H9 (cell line): ENCODE measurements around the gene EDIL3. TPM values are rescaled to one million over a fixed set of nuclear protein-coding genes. Genes with fewer than 3 reads are reported as not detected.
A peak's percentile ranks its signal among the peaks of the same experiment; 100 is the strongest.

ENCODE experiments used
- DNase-seq: peaks from one replicate; pipeline ENCODE4 v3.0.0-alpha.2; 2017
- H2AFZ ChIP-seq: one replicate; pipeline ENCODE4 v1.6.1; 2013; ENCODE audit warnings: mild to moderate bottlenecking, low read length, control low read depth, moderate library complexity
- H2AK5ac ChIP-seq: 2 replicates; pipeline ENCODE4 v1.6.1; 2013; ENCODE audit warnings: low read length, control low read depth, mixed read lengths; ENCODE audit not compliant: insufficient read length
- H2BK120ac ChIP-seq: one replicate; pipeline ENCODE4 v1.6.1; 2013; ENCODE audit warnings: low read depth, mild to moderate bottlenecking, low read length, control low read depth, inconsistent platforms; ENCODE audit not compliant: poor library complexity, severe bottlenecking
- H2BK12ac ChIP-seq: 2 replicates; pipeline ENCODE4 v1.6.1; 2013; ENCODE audit warnings: low read length, control low read depth, mixed read lengths, low read depth; ENCODE audit not compliant: insufficient read length
- H2BK15ac ChIP-seq: 2 replicates; pipeline ENCODE4 v1.6.1; 2013; ENCODE audit warnings: low read depth, low read length, control low read depth
- H2BK20ac ChIP-seq: one replicate; pipeline ENCODE4 v1.6.1; 2013; ENCODE audit warnings: low read depth, mild to moderate bottlenecking, low read length, control low read depth, inconsistent platforms; ENCODE audit not compliant: poor library complexity, severe bottlenecking
- H2BK5ac ChIP-seq: 2 replicates; pipeline ENCODE4 v1.6.1; 2013; ENCODE audit warnings: low read length, control low read depth, mixed read lengths; ENCODE audit not compliant: insufficient read length
- H3K14ac ChIP-seq: 2 replicates; pipeline ENCODE4 v1.6.1; 2013; ENCODE audit warnings: low read length, control low read depth; ENCODE audit not compliant: insufficient read depth
- H3K18ac ChIP-seq: 2 replicates; pipeline ENCODE4 v1.6.1; 2013; ENCODE audit warnings: low read depth, mild to moderate bottlenecking, mixed read lengths, low read length, control low read depth; ENCODE audit not compliant: insufficient read length
- H3K23ac ChIP-seq: 2 replicates; pipeline ENCODE4 v1.6.1; 2013; ENCODE audit warnings: low read length, control low read depth, mixed read lengths, low read depth; ENCODE audit not compliant: insufficient read length
- H3K23me2 ChIP-seq: 2 replicates; pipeline ENCODE4 v1.6.1; 2013; ENCODE audit warnings: low read depth, mild to moderate bottlenecking, mixed read lengths, low read length, control low read depth; ENCODE audit not compliant: insufficient read length, poor library complexity, severe bottlenecking
- H3K27ac ChIP-seq: 2 replicates; pipeline ENCODE4 v1.5.1; 2013; ENCODE audit warnings: low read length, control low read depth, mixed read lengths, low read depth; ENCODE audit not compliant: insufficient read length
- H3K27me3 ChIP-seq: 2 replicates; pipeline ENCODE4 v1.6.1; 2013; ENCODE audit warnings: low read length, control low read depth, inconsistent platforms; ENCODE audit not compliant: insufficient read depth
- H3K4ac ChIP-seq: 2 replicates; pipeline ENCODE4 v1.6.1; 2013; ENCODE audit warnings: low read depth, mild to moderate bottlenecking, control low read depth, inconsistent platforms, low read length, moderate library complexity
- H3K4me1 ChIP-seq: 2 replicates; pipeline ENCODE4 v1.6.1; 2013; ENCODE audit warnings: low read length, control low read depth, inconsistent platforms; ENCODE audit not compliant: insufficient read depth
- H3K4me2 ChIP-seq: 2 replicates; pipeline ENCODE4 v1.6.1; 2013; ENCODE audit warnings: low read length, control low read depth, mixed read lengths; ENCODE audit not compliant: insufficient read length, insufficient read depth
- H3K56ac ChIP-seq: 2 replicates; pipeline ENCODE4 v1.6.1; 2013; ENCODE audit warnings: low read depth, mild to moderate bottlenecking, mixed read lengths, low read length, control low read depth; ENCODE audit not compliant: insufficient read length
- H3K79me1 ChIP-seq: 2 replicates; pipeline ENCODE4 v1.6.1; 2013; ENCODE audit warnings: low read depth, mild to moderate bottlenecking, moderate library complexity, low read length, control low read depth, inconsistent platforms; ENCODE audit not compliant: insufficient read depth, poor library complexity, severe bottlenecking
- H3K79me2 ChIP-seq: 2 replicates; pipeline ENCODE4 v1.6.1; 2013; ENCODE audit warnings: low read length, control low read depth, inconsistent platforms; ENCODE audit not compliant: insufficient read depth
- H3K9ac ChIP-seq: 2 replicates; pipeline ENCODE4 v1.6.1; 2013; ENCODE audit warnings: low read length, control low read depth, mixed read lengths; ENCODE audit not compliant: insufficient read length; ENCODE audit errors: extremely low read depth
- H3K9me3 ChIP-seq: one replicate; pipeline ENCODE4 v1.6.1; 2013; ENCODE audit warnings: low read depth, low read length, inconsistent platforms; ENCODE audit not compliant: control insufficient read depth
- H3T11ph ChIP-seq: one replicate; pipeline ENCODE4 v1.6.1; 2013; ENCODE audit warnings: mild to moderate bottlenecking, low read length, control low read depth, inconsistent platforms
- H4K20me1 ChIP-seq: one replicate; pipeline ENCODE4 v1.6.1; 2013; ENCODE audit not compliant: control insufficient read depth, insufficient read length, insufficient read depth
- H4K5ac ChIP-seq: 2 replicates; pipeline ENCODE4 v1.6.1; 2013; ENCODE audit warnings: low read depth, mild to moderate bottlenecking, mixed read lengths, low read length, control low read depth; ENCODE audit not compliant: insufficient read length
- H4K8ac ChIP-seq: replicated peaks from 2 replicates; pipeline ENCODE4 v1.6.1; 2013; ENCODE audit warnings: low read length, control low read depth, mixed read lengths, low read depth; ENCODE audit not compliant: insufficient read length
- H4K91ac ChIP-seq: 2 replicates; pipeline ENCODE4 v1.6.1; 2013; ENCODE audit warnings: low read depth, mild to moderate bottlenecking, moderate library complexity, mixed read lengths, low read length, control low read depth; ENCODE audit not compliant: insufficient read length
- H3K27ac Mint-ChIP-seq, 3 experiments: 2 replicates in 2 of 3; 3 replicates in 1 of 3; pipeline ENCODE4 v1.8.0; 2020 to 2021; ENCODE audit warnings: mixed read lengths in 3 of 3, mild to moderate bottlenecking in 1 of 3, moderate library complexity in 1 of 3
- H3K27me3 Mint-ChIP-seq: 2 replicates; pipeline ENCODE4 v1.8.0; 2021; ENCODE audit warnings: low read depth, mild to moderate bottlenecking, moderate library complexity, mixed read lengths
- H3K36me3 Mint-ChIP-seq, 3 experiments: 2 replicates in 2 of 3; 3 replicates in 1 of 3; pipeline ENCODE4 v1.8.0; 2020 to 2021; ENCODE audit warnings: low read depth in 3 of 3, mixed read lengths in 3 of 3; ENCODE audit not compliant: insufficient read depth in 1 of 3
- H3K4me1 Mint-ChIP-seq, 2 experiments: 2 replicates each; pipeline ENCODE4 v1.8.0; 2020; ENCODE audit warnings: mixed read lengths in 2 of 2
- H3K4me3 Mint-ChIP-seq, 2 experiments: 2 replicates in 1 of 2; 3 replicates in 1 of 2; pipeline ENCODE4 v1.8.0; 2020 to 2021; ENCODE audit warnings: mild to moderate bottlenecking in 2 of 2, mixed read lengths in 2 of 2, moderate library complexity in 1 of 2
- H3K9me3 Mint-ChIP-seq, 2 experiments: 2 replicates in 1 of 2; 3 replicates in 1 of 2; pipeline ENCODE4 v1.8.0; 2020; ENCODE audit warnings: mild to moderate bottlenecking in 2 of 2, mixed read lengths in 2 of 2, moderate library complexity in 1 of 2
- CTCF ChIP-seq: fragments of 200-600 bp; sonication (generic); conservative IDR thresholded peaks from 3 replicates; pipeline ENCODE4 v1.8.0; 2021; ENCODE audit warnings: antibody characterized with exemption, mild to moderate bottlenecking
- WGBS: extraction: QIAGEN DNeasy Blood & Tissue Kit; methylation state at CpG from one replicate; pipeline ENCODE4 v1.1.7; 2013; ENCODE audit warnings: missing lambda C conversion rate, low lambda C conversion rate, mixed read lengths; ENCODE audit not compliant: insufficient read length; ENCODE audit errors: extremely low coverage; 5-methylcytosine and 5-hydroxymethylcytosine counted together
- total RNA-seq: library from RNA; stranded (reverse); gene quantifications from 2 replicates; pipeline ENCODE4 v1.2.1, GENCODE V29; 2021

EDIL3 gene
- total RNA-seq, 1 experiment from 2014 or later, result 61.9 TPM

GRCh38 chr5:84218546-84218945 lies 166.1 kb downstream of the EDIL3 start:
- no peak overlapping the region for H3K4me2 ChIP-seq
- Mint-ChIP-seq H3K36me3 (no peaks in the 10 kb centered on the region; a peak in 1 of 7 replicates), H3K4me1 (no peaks in the 10 kb centered on the region), H3K9me3 (no peaks in the 10 kb centered on the region), H3K27ac (peak overlapping the region in 1 of 3 experiments; percentile 63; a peak in 2 of 7 replicates), H3K27me3 (no peaks in the 10 kb centered on the region), H3K4me3 (no peak overlapping the region)
- H4K20me1 ChIP-seq, result no peaks in the 10 kb centered on the region
- H3K9ac ChIP-seq, result no peak overlapping the region
- no peaks in the 10 kb centered on the region for H3K4me1 ChIP-seq
- H3K18ac ChIP-seq, result no peak overlapping the region
- H3K27me3 ChIP-seq, result no peaks in the 10 kb centered on the region
- peak overlapping the region; percentile 67 for H2BK5ac ChIP-seq
- H2BK15ac ChIP-seq, result no peak overlapping the region
- H3K14ac ChIP-seq, result no peak overlapping the region
- no peak overlapping the region for H4K8ac ChIP-seq
- no peaks in the 10 kb centered on the region for H3K79me1 ChIP-seq
- H3K23ac ChIP-seq, result no peak overlapping the region
- no peak overlapping the region for H2BK12ac ChIP-seq
- no CpG with 5 or more reads among the region's 5 CpGs for WGBS
- H4K5ac ChIP-seq, result peak overlapping the region; percentile 81
- H3K79me2 ChIP-seq, result no peaks in the 10 kb centered on the region
- no peak for DNase-seq
- no peak overlapping the region for H3K27ac ChIP-seq
- TF ChIP-seq CTCF, result no peak
- H3K23me2 ChIP-seq, result no peaks in the 10 kb centered on the region
- H3K56ac ChIP-seq, result no peak overlapping the region
- H3K9me3 ChIP-seq, result no peaks in the 10 kb centered on the region
- H3T11ph ChIP-seq, result no peak overlapping the region
- H2AK5ac ChIP-seq, result no peak overlapping the region
- no peak overlapping the region for H2AFZ ChIP-seq
- H2BK20ac ChIP-seq, result no peak overlapping the region
- no peak overlapping the region for H3K4ac ChIP-seq
- no peak overlapping the region for H4K91ac ChIP-seq
- H2BK120ac ChIP-seq, result no peak overlapping the region
